Activated T-helper 9 cell treated with anti-CD3 and anti-CD28 coated beads, Interleukin-2, amount 50 U/mL, for 16 hours (primary cell): ENCODE results near the gene ABCF2.

Experiments used
- DNase-seq: peaks from one replicate; pipeline ENCODE4 v3.0.0-alpha.2; 2020; ENCODE audit warnings: low read depth

The ABCF2 gene

DNA sequence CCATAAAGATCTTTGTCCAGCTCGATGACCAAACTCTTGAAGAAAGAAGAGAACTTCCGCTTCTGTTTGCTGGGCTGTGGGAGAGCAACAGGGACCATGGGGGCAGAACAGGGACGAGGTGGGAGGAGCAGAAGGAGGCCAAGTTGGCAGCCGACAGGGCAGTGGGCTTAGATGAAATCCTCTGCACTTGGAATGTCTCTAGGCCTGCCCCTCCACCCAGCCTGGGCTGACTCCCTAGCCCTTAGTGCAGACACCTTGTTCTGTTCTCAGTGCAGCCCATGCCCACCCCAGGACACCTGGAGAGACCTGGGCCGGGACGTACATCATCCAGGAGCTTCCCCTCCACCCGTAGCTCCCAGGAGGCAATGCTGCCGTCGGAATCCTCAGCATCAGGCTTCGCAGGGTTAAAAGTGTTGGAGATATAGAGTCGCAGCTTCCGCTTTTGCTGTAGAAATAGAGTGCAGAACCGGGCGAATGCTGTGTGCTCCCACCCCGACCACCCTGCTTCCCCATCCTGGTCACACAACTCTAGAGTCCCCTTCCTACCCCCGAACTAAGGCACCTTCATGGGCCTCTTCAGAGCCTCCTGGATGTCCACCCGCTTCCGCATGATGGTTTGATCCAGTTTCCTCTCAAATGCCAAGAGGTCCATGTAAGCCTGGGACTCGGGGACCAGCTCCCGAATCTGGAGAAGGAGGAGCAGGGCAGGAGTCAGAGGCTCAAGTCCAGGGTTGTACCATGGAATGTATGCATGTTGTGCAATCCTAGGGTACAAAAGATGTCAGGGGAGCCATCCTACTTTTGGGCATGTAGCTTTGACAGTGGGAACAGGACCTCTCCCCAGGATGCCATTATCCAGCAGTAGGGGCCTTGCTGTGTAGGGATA lies 15.4 kb upstream of the ABCF2 start:
- no peak for DNase-seq

- no peak for DNase-seq
These were observed 14.7 kb upstream of the ABCF2 start for GRCh38 chr7:151241755-151242096.

- no peak for DNase-seq
These were observed 14.1 kb upstream of the ABCF2 start for GRCh38 chr7:151240942-151241754.

- DNase-seq, result no peak
These were observed 13.5 kb upstream of the ABCF2 start for GRCh38 chr7:151240536-151240935.

GRCh38 chr7:151239837-151240459 lies 12.9 kb upstream of the ABCF2 start:
- DNase-seq, result no peak

GRCh38 chr7:151238924-151239836 lies 12.2 kb upstream of the ABCF2 start:
- DNase-seq, result no peak

DNA sequence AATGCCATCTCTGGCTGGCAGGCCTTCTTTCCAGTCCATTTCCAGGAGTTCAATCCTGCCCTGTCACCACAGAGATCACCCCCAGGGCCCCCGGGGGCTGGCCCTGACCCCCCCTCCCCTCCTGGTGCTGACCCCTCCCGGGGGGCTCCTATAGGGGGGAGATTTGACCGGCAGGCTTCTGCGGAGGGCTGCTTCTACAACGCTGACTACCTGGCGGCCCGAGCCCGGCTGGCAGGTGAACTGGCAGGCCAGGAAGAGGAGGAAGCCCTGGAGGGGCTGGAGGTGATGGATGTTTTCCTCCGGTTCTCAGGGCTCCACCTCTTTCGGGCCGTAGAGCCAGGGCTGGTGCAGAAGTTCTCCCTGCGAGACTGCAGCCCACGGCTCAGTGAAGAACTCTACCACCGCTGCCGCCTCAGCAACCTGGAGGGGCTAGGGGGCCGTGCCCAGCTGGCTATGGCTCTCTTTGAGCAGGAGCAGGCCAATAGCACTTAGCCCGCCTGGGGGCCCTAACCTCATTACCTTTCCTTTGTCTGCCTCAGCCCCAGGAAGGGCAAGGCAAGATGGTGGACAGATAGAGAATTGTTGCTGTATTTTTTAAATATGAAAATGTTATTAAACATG lies 11.3 kb upstream of the ABCF2 start:
- DNase-seq, result no peak

- DNase-seq, result no peak
These were observed 10.5 kb upstream of the ABCF2 start for GRCh38 chr7:151237244-151238189.

GRCh38 chr7:151236406-151236805 lies 9.4 kb upstream of the ABCF2 start:
- DNase-seq, result no peak

DNA sequence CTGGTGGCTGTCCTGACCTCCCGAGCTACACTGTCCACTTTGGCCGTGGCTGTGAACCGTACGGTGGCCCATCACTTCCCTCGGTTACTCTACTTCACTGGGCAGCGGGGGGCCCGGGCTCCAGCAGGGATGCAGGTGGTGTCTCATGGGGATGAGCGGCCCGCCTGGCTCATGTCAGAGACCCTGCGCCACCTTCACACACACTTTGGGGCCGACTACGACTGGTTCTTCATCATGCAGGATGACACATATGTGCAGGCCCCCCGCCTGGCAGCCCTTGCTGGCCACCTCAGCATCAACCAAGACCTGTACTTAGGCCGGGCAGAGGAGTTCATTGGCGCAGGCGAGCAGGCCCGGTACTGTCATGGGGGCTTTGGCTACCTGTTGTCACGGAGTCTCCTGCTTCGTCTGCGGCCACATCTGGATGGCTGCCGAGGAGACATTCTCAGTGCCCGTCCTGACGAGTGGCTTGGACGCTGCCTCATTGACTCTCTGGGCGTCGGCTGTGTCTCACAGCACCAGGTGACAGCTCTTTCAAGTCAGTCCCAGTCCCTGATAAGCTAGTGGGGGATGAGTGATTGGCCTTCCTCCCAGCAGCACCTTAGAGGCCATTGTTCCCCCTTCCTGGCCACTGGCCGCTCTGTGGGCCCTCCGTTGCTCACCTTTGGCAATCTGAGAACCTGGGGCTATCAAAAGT lies 8.2 kb upstream of the ABCF2 start:
- no peak for DNase-seq

DNA sequence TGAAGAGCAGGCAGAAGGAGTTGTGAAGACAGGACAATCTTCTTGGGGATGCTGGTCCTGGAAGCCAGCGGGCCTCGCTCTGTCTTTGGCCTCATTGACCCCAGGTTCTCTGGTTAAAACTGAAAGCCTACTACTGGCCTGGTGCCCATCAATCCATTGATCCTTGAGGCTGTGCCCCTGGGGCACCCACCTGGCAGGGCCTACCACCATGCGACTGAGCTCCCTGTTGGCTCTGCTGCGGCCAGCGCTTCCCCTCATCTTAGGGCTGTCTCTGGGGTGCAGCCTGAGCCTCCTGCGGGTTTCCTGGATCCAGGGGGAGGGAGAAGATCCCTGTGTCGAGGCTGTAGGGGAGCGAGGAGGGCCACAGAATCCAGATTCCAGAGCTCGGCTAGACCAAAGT lies 6.8 kb upstream of the ABCF2 start:
- DNase-seq, result no peak

- DNase-seq, result peak; percentile 67
These were observed 6.1 kb upstream of the ABCF2 start for GRCh38 chr7:151232917-151233701.

DNA sequence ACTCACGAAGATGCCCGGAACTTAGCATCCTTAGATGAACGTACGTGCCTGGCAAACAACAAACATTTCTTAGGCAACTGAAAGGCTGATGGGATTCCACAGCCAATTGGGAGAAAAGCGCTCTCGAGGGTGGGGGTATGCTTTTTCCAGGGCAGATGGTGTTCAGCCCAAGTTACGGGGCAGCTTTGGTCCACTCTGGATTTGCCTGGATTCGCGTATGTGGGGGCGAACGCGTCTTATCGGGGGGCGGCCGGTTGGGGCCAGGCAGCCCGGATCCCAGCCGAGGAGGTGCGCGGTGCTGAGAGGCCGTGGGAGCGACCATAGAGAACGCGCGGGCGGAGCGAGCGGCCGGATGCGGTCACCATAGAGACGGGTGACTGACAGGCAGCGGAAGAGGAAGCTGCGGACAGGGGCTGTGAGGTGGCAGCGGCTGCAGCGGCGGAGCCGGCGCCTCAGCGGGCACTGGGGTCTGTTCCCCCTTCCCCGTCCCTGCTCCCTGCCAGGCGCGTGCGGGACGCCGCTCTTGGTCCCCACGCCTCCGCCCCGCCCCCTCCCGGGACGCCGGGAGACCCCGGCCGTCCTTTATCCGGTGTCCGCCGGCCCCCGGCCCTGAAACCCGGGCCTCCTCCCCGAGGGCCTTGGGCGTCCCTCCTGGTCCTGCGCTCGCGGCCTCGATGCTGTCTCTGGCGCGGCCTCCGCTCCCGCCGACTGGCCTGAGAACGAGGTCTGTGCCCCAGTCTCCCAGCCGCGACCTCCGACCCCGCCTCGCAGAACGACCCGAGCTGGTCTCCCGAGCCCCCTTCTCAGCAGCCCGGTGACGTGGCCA lies 5.3 kb upstream of the ABCF2 start, which contains the start of gene CHPF2:
Gene CHPF2 (plus strand): TSS at position 393 of the 826 bp plus-strand sequence. CDS start 1,529 bp downstream, outside the sequence.
- DNase-seq, result peak; percentile 86

- no peak for DNase-seq
These were observed 4.1 kb upstream of the ABCF2 start for GRCh38 chr7:151231080-151231479.

DNA sequence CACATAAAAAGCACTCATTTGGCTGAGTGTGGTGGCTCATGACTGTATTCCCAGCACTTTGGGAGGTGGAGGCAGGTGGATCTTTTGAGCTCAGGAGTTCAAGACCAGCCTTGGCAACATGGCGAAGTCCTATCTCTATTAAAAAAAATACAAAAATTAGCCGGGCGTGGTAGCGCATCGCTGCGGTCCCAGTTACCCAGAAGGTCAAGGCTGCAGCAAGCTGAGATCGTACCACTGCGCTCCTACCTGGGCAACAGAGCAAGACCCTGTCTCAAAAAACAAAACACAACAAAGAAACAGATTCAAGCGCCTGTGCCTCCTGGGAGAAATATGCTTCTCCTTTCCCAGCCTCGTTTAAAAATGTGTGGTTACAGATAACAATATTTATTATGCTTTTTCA lies 2.2 kb upstream of the ABCF2 start:
- no peak for DNase-seq

- DNase-seq, result no peak
These were observed 1.2 kb upstream of the ABCF2 start for GRCh38 chr7:151228024-151228866.

DNA sequence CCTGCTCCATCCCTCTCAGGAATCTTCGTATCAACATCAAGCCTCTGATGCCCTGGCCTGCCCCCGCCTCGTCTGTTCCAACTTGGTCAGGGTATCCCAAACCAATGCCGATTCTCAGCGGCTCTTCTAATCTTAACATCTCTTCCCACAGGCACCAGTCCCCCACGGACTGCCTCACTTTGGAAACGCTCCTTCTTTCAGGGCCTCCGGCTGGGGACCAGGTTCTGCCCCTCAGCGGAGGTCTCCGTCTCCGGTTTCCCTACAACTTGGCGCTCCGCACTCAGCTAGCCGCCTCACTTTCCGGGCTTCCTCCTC lies 488 bp downstream of the ABCF2 start:
- DNase-seq, result no peak
